GM13976 (cell line): Measurements from ENCODE around the gene PANK1.

Source experiments
- DNase-seq: peaks from one replicate; pipeline ENCODE4 v3.0.0; 2012; ENCODE audit warnings: low spot score
- CTCF ChIP-seq: IDR thresholded peaks from 2 replicates; pipeline ENCODE4 v1.5.1; 2012; ENCODE audit warnings: borderline replicate concordance, mild to moderate bottlenecking; ENCODE audit not compliant: insufficient read depth; ENCODE audit errors: extremely low read depth, missing control alignments, control extremely low read depth
- in situ Hi-C: fragments of 300-500 bp; cut with MboI; formaldehyde crosslinking; loops from one replicate; pipeline ENCODE4 v1.12.0; 2022; ENCODE audit warnings: low sequenced_read_pairs, mixed read lengths, inconsistent platforms; ENCODE audit not compliant: unreplicated experiment

PANK1 gene

DNA sequence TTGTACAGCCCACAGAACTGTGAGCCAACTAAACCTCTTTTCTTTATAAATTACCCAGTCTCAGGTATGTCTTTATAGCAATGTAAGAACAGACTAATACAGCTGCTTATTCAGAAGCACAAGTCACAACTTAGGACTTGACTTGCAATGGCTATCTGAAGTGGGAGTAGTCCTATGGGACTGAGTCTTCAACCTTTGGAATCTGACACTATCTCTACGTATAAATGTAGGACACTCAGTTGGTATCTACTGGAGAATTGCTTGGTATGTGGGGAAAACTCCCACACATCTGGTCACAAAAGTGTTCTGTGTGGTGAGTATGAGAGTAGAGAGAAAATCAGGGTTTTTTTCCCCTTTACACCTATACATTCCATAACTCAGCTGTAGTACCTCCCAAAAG lies 12.3 kb upstream of the PANK1 start:
- no peak for DNase-seq
- TF ChIP-seq CTCF: no peak
- in situ Hi-C loops: no loop called here

GRCh38 chr10:89655722-89656121 lies 10.7 kb upstream of the PANK1 start:
- no peak for DNase-seq
- in situ Hi-C loops: no loop called here
- no peak for TF ChIP-seq CTCF

- no peak for DNase-seq
- in situ Hi-C loops: no loop called here
Measured at GRCh38 chr10:89653410-89653869, 8.4 kb upstream of the PANK1 start.

DNA sequence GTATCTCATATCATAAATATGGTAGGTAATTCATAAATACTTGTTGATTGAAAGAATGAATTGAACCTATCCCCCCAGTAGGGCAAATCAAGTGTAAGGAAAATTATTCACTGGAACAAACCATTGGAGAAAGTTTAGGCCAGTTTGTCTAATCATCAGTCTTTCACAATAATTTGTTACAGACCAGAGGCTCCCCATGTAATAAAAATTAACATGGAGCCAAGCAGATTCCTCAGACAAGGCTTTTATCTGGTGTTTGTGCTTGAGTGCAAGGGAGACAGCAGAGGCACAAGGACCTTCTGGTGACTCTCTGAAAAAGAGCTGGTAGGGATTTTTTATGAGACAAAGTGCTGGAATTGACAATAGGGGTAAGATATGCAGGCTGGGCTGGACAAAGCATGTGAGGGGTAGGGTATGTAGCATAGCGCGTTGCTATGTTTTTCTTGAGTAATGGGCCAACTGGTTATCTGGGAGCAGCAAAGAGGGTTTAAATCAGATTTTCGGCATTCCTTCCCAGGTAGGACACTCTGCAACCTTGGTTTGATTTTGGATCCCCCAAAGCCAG lies 7.8 kb upstream of the PANK1 start:
- TF ChIP-seq CTCF: no peak
- in situ Hi-C loops: no loop called here
- DNase-seq: no peak

More at GRCh38 chr10:89653410-89653869, 8.4 kb upstream of the PANK1 start:
- TF ChIP-seq CTCF: no peak

- in situ Hi-C loops: no loop called here
- no peak for TF ChIP-seq CTCF
- peak; percentile 23 for DNase-seq
Measured at GRCh38 chr10:89651916-89652573, 7.0 kb upstream of the PANK1 start.

GRCh38 chr10:89651205-89651915 lies 6.3 kb upstream of the PANK1 start:
- DNase-seq: no peak
- no peak for TF ChIP-seq CTCF
- in situ Hi-C loops: no loop called here
